ENCODE measurements around the gene MESP2.

MESP2 gene

DNA sequence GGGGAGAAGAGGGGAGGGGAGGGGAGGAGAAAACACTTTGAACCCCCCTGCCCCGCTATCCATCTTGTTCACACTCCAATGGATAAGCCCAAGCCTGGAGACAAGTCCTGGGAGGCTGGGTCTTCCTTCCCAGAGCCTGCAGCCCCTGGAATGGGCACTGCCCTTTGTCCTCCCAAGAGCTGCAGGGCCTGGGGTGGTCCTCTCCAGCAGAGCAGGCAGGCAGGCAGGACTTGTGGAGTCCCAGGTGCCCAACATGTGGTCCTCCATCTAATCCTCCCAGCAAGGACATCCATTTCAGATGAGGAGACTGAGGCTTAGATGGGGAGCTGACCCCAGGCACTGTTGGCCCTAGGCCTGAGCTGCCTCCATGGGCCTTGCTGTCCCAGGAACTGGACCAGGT is 10.4 kb upstream of the MESP2 start:
- no peak for DNase-seq
- Histone ChIP-seq H3K4me3 (ENCODE audit: low read depth, low read length) (no peak overlapping the region), H3K36me3 (no peaks in the 10 kb centered on the region), H3K27ac (no peak overlapping the region), H3K27me3 (ENCODE audit: insufficient read depth, low read depth, severe bottlenecking) (no peaks in the 10 kb centered on the region), H3K9me3 (ENCODE audit: severe bottlenecking) (no peaks in the 10 kb centered on the region)
- no peak for TF ChIP-seq CTCF (IDR thresholded peaks at IDR 0.05; ENCODE audit: low read depth, low read length)

DNA sequence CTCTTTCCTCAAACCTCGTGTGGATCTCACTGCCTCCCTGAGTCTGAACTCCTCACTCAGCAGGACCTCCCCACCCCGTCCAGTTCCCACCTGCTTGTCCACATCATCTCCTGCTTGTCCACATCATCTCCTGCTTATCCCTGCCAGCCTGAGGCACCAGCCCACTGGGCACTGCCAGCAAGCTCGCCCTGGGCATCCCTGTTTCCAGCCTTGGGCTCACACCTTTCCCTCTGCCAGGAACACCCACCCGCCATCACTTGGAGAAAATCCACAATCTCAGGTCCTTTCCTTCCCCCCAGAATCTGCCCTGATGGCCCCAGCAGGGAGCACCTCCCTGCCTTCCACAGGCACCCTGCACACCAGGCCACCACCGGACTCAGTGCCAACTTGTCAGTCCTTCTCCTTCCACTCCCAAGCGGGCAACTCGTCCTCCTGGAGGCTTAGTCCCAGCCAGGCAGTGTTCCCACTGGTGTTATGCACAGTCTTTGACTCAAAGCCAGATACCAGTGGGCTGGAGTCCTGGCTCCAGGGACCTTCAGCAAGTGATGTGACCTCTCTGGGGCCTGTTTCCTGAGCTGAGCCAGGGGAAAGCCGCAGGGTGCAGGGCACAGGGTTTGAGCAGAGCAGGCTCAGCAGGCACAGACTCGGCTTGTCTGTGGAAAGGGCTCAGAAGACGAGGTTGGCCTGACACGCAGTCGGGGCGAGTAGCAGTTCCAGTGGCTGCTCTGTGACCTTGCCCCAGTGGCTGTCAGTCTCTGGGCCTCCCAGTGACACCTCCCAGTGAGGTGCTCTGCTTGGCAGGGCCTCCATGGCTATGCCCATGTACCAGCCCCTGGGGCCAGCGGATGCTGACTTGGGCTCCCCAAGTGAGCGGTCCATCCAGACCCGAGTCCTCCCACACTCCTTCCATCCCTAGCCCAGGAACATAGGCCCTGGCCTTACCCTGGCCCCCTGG is 9.5 kb upstream of the MESP2 start:
- no peak for TF ChIP-seq CTCF (IDR thresholded peaks at IDR 0.05; ENCODE audit: low read depth, low read length)
- H3K36me3 ChIP-seq, result no peaks in the 10 kb centered on the region
- no peak overlapping the region for H3K27ac ChIP-seq
- DNase-seq, result no peak
- no peak overlapping the region for H3K4me3 ChIP-seq (ENCODE audit: low read depth, low read length)
- H3K27me3 ChIP-seq (ENCODE audit: insufficient read depth, low read depth, severe bottlenecking), result no peaks in the 10 kb centered on the region
- no peaks in the 10 kb centered on the region for H3K9me3 ChIP-seq (ENCODE audit: severe bottlenecking)

GRCh38 chr15:89767411-89767915 is 8.7 kb upstream of the MESP2 start:
- Histone ChIP-seq H3K27ac (no peak overlapping the region), H3K4me3 (ENCODE audit: low read depth, low read length) (no peak overlapping the region)
- DNase-seq, result no peak

DNA sequence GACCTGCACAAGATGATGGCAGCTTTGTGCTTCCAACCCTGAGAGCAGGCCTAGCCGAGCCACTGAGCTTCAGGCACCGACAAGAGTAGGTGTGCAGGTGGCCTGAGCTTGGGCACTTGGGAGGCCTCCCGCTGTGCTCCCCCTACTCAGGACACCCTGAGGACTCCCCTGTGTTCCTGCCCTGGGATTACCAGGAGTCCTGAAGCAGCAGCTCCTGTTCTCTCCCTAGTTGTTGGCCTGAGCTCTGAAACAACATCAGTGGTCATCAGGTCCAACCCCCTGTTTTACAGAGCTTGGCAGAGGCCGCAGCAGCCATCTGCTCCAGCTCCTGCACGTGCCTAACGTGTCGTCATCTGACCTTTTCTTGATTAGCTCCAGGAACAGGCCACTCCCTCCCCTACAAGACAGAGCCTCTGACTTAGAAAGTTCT is 8.0 kb upstream of the MESP2 start:
- Histone ChIP-seq H3K4me3 (ENCODE audit: low read depth, low read length) (no peak overlapping the region), H3K27ac (no peak overlapping the region), H3K9me3 (ENCODE audit: severe bottlenecking) (no peaks in the 10 kb centered on the region), H3K27me3 (ENCODE audit: insufficient read depth, low read depth, severe bottlenecking) (no peaks in the 10 kb centered on the region), H3K36me3 (no peaks in the 10 kb centered on the region)
- no peak for DNase-seq
- no peak for TF ChIP-seq CTCF (IDR thresholded peaks at IDR 0.05; ENCODE audit: low read depth, low read length)

More at GRCh38 chr15:89767411-89767915, 8.7 kb upstream of the MESP2 start:
- TF ChIP-seq CTCF (IDR thresholded peaks at IDR 0.05; ENCODE audit: low read depth, low read length), result no peak
- no peaks in the 10 kb centered on the region for H3K9me3 ChIP-seq (ENCODE audit: severe bottlenecking)
- H3K27me3 ChIP-seq (ENCODE audit: insufficient read depth, low read depth, severe bottlenecking), result no peaks in the 10 kb centered on the region
- H3K36me3 ChIP-seq, result no peaks in the 10 kb centered on the region

DNA sequence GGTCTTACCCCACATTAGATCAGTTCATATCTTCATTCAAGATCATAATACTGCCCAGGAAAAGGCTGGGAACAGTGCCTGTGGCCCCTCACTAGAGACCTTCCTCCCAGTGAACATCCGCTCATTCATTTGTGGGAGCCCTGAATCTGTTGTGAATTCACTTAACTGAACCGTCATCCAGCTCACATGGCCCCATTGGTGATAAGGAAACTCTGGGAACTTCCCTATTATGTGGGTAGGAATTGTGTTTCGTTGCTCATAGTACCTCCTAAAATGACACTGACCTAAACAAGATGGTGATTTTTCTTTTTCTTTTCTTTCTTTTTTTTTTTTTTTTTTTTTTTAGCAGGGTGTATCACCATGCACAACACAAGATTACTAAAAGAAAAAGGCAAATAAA is 6.8 kb upstream of the MESP2 start:
- no peaks in the 10 kb centered on the region for H3K36me3 ChIP-seq
- TF ChIP-seq CTCF (IDR thresholded peaks at IDR 0.05; ENCODE audit: low read depth, low read length), result no peak
- H3K27ac ChIP-seq, result no peak overlapping the region
- no peaks in the 10 kb centered on the region for H3K9me3 ChIP-seq (ENCODE audit: severe bottlenecking)
- H3K4me3 ChIP-seq (ENCODE audit: low read depth, low read length), result no peak overlapping the region
- no peaks in the 10 kb centered on the region for H3K27me3 ChIP-seq (ENCODE audit: insufficient read depth, low read depth, severe bottlenecking)
- DNase-seq, result no peak

All from WERI-Rb-1 (cell line).